Keratinocyte (primary cell): Measurements from ENCODE around the gene FHOD3. TPM values are rescaled to one million over a fixed set of nuclear protein-coding genes. Genes with fewer than 3 reads are reported as not detected.

Experiments
- DNase-seq: peaks from one replicate; pipeline ENCODE4 v3.0.0-alpha.2; 2011; ENCODE audit warnings: low read depth, missing footprints, low spot score
- FAIRE-seq: peaks from 2 replicates; lab custom pipeline; 2011; peaks lifted over from hg19 to GRCh38; lab: Jason Lieb, UNC
- H2AFZ ChIP-seq: 2 replicates; pipeline ENCODE4 v1.6.0; 2012; ENCODE audit warnings: low read length, control low read depth, inconsistent platforms; ENCODE audit not compliant: control insufficient read depth
- H3K27ac ChIP-seq: 2 replicates; pipeline ENCODE4 v1.5.1; 2011; ENCODE audit warnings: low read length; ENCODE audit not compliant: control insufficient read depth, insufficient read depth
- H3K27me3 ChIP-seq: 3 replicates; pipeline ENCODE4 v1.6.0; 2011; ENCODE audit warnings: low read length; ENCODE audit not compliant: control insufficient read depth, insufficient read depth; ENCODE audit errors: extremely low read depth
- H3K36me3 ChIP-seq, 2 experiments: 2 replicates in 1 of 2; 3 replicates in 1 of 2; pipeline ENCODE4 v1.5.1; 2011; ENCODE audit warnings: low read length in 2 of 2, mild to moderate bottlenecking in 1 of 2; ENCODE audit not compliant: control insufficient read depth in 2 of 2, insufficient read depth in 2 of 2; ENCODE audit errors: extremely low read depth in 1 of 2
- H3K4me1 ChIP-seq: 3 replicates; pipeline ENCODE4 v1.5.1; 2011; ENCODE audit warnings: low read length; ENCODE audit not compliant: control insufficient read depth, insufficient read depth; ENCODE audit errors: extremely low read depth
- H3K4me2 ChIP-seq: 3 replicates; pipeline ENCODE4 v1.6.0; 2011; ENCODE audit warnings: low read depth, low read length; ENCODE audit not compliant: control insufficient read depth, insufficient read depth; ENCODE audit errors: extremely low read depth
- H3K4me3 ChIP-seq, 3 experiments: fragments of 200-600 bp in 1 of 3; sonication (generic) in 1 of 3; 2 replicates in 2 of 3; 3 replicates in 1 of 3; pipeline ENCODE4 v1.5.1; 2011 to 2016; ENCODE audit warnings: low read length in 3 of 3, mild to moderate bottlenecking in 3 of 3, control low read depth in 2 of 3, inconsistent platforms in 1 of 3, low read depth in 1 of 3, mixed read lengths in 1 of 3, mixed run types in 1 of 3, moderate library complexity in 1 of 3; ENCODE audit not compliant: control insufficient read depth in 2 of 3, insufficient read depth in 2 of 3; ENCODE audit errors: extremely low read depth in 1 of 3
- H3K79me2 ChIP-seq: 2 replicates; pipeline ENCODE4 v1.6.0; 2012; ENCODE audit warnings: low read length; ENCODE audit not compliant: control insufficient read depth, insufficient read depth
- H3K9ac ChIP-seq: 3 replicates; pipeline ENCODE4 v1.6.0; 2011; ENCODE audit warnings: low read length; ENCODE audit not compliant: control insufficient read depth, insufficient read depth; ENCODE audit errors: extremely low read depth
- H3K9me1 ChIP-seq: 3 replicates; pipeline ENCODE4 v1.6.0; 2011; ENCODE audit warnings: low read length; ENCODE audit not compliant: control insufficient read depth, insufficient read depth; ENCODE audit errors: extremely low read depth
- H3K9me3 ChIP-seq: 2 replicates; pipeline ENCODE4 v1.5.1; 2012; ENCODE audit warnings: low read depth, low read length; ENCODE audit not compliant: control insufficient read depth
- H4K20me1 ChIP-seq: 3 replicates; pipeline ENCODE4 v1.6.0; 2011; ENCODE audit warnings: low read length; ENCODE audit not compliant: control insufficient read depth, insufficient read depth; ENCODE audit errors: extremely low read depth
- CTCF ChIP-seq, 3 experiments: IDR thresholded peaks in 1 of 3; conservative IDR thresholded peaks in 1 of 3; optimal IDR thresholded peaks in 1 of 3; 2 replicates in 2 of 3; 3 replicates in 1 of 3; pipeline versions ENCODE3 to v1.5.1; 2011; ENCODE audit warnings: low read length in 3 of 3, mild to moderate bottlenecking in 3 of 3, moderate library complexity in 2 of 3, control low read depth in 1 of 3, inconsistent platforms in 1 of 3; ENCODE audit not compliant: insufficient read depth in 2 of 3; ENCODE audit errors: extremely low read depth in 1 of 3
- EZH2 ChIP-seq: IDR thresholded peaks from one replicate; pipeline ENCODE4 v1.6.1; 2012; ENCODE audit warnings: inconsistent platforms, mild to moderate bottlenecking, low read length, moderate library complexity
- dilution Hi-C: fragments of 300-500 bp; cut with MboI; formaldehyde crosslinking; loops from one replicate; pipeline ENCODE4 v1.7.0; 2020; ENCODE audit warnings: low sequenced_read_pairs; ENCODE audit not compliant: extremely low pct_ligation_motif_present
- polyA plus RNA-seq, 5 experiments: library from polyadenylated mRNA; depleted of rRNA in 3 of 5; stranded (reverse) in 3 of 5; stranded (forward) in 1 of 5; unstranded in 1 of 5; fragments of >200 nt; gene quantifications; 1 replicate in 1 of 5; 2 replicates in 3 of 5; 3 replicates in 1 of 5; pipeline versions ENCODE4 v1.2.1 to v1.2.3, GENCODE V29; 2011 to 2012; ENCODE audit warnings: missing spikeins in 2 of 5, low read depth in 1 of 5, low replicate concordance in 1 of 5

FHOD3 gene
- polyA plus RNA-seq, 1 donor (not counting 4 experiments of a cell fraction or from before 2014, with no cell fraction given): 7.7 TPM

DNA sequence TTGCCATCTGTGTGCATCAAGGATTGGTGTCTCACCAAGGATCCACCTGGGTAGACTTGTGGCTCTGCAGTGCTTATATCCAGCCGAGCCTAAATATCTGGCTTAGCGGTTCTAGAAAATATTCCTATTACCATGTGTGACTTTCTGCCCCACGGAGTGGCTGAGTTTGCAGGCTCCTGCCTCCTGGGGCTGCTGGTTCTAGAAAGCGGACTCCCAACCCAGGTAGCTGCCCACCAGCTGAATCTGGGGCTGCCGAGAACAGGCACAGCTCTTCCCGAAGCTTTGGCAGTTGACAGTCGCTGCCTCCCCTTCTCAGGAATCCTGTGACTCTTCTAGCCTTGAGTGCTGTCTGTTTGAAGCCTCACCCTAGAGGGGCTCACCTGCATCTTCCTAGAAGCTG, 426.7 kb downstream of the FHOD3 start:
- Histone ChIP-seq H3K27me3 (no peaks in the 10 kb centered on the region), H3K4me3 (no peak overlapping the region), H3K27ac (no peak overlapping the region), H3K9me3 (no peaks in the 10 kb centered on the region), H3K4me1 (no peaks in the 10 kb centered on the region), H2AFZ (no peak overlapping the region), H3K4me2 (no peak overlapping the region), H3K9me1 (no peaks in the 10 kb centered on the region), H4K20me1 (no peaks in the 10 kb centered on the region), H3K79me2 (no peaks in the 10 kb centered on the region), H3K9ac (no peak overlapping the region), H3K36me3 (no peaks in the 10 kb centered on the region)
- DNase-seq (no peak), FAIRE-seq (no peak)
- dilution Hi-C loops: no loop called here
- TF ChIP-seq EZH2 (no peak), CTCF (optimal IDR thresholded peaks at IDR 0.05 in 1 of 3, IDR thresholded peaks at IDR 0.05 in 1 of 3, conservative IDR thresholded peaks at IDR 0.05 in 1 of 3; ENCODE audit: extremely low read depth in 1 of 3, insufficient read depth in 2 of 3, low read length in 3 of 3) (no peak)

- FAIRE-seq: no peak
- Histone ChIP-seq H3K9ac (no peak overlapping the region), H2AFZ (peak overlapping the region; percentile 6), H3K9me1 (no peaks in the 10 kb centered on the region), H3K27me3 (no peaks in the 10 kb centered on the region), H4K20me1 (no peaks in the 10 kb centered on the region), H3K9me3 (no peaks in the 10 kb centered on the region), H3K4me1 (no peaks in the 10 kb centered on the region), H3K79me2 (no peaks in the 10 kb centered on the region), H3K36me3 (no peaks in the 10 kb centered on the region), H3K4me2 (peak overlapping the region; percentile 43), H3K27ac (no peak overlapping the region), H3K4me3 (no peak overlapping the region)
- dilution Hi-C loops: no loop called here
- no peak for DNase-seq
- no peak for TF ChIP-seq EZH2
- TF ChIP-seq CTCF (optimal IDR thresholded peaks at IDR 0.05 in 1 of 3, IDR thresholded peaks at IDR 0.05 in 1 of 3, conservative IDR thresholded peaks at IDR 0.05 in 1 of 3; ENCODE audit: extremely low read depth in 1 of 3, insufficient read depth in 2 of 3, low read length in 3 of 3): no peak
These were observed 427.1 kb downstream of the FHOD3 start for GRCh38 chr18:36724591-36725001.
